ENCODE data around the gene RNF133.

The RNF133 gene, protein sequence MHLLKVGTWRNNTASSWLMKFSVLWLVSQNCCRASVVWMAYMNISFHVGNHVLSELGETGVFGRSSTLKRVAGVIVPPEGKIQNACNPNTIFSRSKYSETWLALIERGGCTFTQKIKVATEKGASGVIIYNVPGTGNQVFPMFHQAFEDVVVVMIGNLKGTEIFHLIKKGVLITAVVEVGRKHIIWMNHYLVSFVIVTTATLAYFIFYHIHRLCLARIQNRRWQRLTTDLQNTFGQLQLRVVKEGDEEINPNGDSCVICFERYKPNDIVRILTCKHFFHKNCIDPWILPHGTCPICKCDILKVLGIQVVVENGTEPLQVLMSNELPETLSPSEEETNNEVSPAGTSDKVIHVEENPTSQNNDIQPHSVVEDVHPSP
- total RNA-seq, result 0 reads per million in 4 donors

DNA sequence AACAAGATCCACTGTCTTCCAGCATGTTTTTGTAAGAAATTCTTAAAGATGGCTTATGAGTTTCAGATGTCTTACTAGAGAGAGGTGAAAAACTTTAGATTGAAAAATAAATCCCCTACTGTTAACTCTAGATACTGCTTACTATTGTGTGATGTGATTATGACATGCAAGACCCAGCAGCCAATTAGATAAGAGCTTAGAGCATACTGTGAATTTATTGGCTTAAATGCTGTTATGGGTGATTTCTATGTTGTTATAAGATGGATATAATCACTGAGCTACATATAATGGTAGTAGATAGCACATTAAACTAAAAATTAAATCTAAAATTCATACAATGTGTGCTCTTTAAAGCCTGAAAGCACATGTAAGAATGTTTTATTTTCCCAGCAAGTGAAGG lies at the start of gene RNF133:
RNF133 (minus strand) TSS at position 101 of the 400 bp plus-strand sequence. CDS start 199 bp downstream, outside the sequence.
- no peak for DNase-seq

DNA sequence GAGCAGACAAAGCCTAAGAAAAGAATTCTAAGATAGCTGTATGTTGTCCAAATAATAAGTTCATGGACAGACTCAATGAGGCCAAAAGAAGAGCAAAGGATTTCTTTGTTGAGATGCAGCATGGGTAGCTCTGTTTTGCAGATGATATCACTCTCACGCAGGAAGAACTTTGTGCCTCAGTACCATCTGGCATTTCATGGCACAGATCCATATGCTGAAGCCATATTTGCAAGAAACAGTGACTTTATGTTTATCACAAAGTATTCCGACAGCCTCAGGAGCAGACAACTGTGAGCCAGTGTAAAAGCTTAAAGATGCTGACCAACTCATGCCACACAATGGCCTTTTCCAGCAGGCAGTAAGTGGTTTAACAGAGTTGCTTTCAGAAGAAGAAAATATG lies 49.3 kb upstream of the RNF133 start:
- DNase-seq, result no peak

DNA sequence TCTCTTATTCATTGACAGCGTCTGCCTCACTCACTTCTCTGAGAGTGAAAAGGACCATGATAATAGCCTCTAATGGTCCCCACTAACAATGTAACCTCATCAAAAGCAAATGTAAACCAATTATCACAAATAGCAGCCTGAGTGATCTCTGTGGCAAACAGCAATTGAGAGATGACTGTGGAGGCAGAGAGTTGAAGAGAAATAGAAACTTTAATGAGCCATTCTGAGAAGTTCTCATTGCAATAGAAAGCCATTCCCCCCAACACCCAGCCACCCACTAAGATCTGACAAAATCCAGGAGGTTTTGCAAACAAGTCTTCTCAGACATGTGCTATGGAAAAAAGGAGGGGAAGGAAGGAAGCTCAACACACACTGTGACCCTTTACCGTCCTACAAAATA lies 48.0 kb upstream of the RNF133 start:
- no peak for DNase-seq

DNA sequence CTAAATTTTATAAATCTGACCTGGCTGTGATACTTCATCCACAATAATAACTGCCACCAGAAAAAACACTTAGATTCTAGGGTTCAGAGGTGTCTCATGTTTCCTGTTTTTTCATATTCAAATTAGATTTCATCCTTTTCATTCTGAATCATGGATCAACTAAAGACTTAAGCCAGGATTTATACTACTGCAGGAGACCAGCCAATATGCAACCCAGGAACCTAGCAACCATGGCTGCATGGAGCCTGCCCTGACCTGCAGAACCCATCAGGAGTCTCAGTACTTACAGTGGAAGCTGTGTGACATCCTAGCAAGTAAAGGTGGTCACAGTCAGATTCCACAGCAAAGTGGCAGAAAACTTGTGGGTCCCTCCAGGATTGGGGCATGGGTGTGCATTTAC lies 44.3 kb upstream of the RNF133 start:
- DNase-seq, result no peak

DNA sequence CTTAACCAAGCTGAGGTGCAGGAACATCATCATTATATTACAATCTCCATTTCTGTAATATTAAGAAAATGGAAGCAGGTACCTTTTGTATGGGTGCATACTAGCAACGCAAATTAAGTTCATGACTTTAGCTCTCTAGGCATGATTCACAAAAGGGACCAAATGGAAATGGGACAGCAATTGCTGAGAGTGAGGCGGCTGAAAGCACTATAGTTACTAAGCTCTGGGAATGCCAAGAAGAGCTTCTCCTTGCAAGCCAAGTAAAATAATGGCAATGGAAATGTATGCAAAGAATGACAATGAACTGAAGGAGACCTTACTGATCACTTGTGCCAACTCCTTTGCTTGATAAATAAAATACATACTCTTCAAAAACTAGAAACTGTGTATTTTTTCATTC lies 40.0 kb upstream of the RNF133 start:
- DNase-seq, result no peak

DNA sequence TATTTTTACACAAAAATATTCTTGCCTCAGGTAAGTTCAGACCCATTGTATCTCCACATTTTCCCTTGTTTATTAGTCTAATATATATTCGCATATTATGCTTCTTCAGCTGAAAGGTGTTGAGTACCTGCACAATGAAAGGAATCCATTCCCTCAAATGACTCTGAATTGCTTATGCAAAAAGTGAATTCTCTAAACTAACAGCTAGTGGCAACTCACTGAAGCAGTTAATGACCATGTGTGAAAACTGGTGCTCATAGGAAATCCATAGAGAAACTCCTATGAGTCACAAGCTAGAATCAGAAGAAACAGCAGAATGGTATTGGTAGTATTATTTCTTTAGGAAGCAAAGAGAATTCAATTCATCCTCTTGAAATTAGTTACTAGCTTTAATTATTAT lies 37.3 kb upstream of the RNF133 start:
- no peak for DNase-seq

DNA sequence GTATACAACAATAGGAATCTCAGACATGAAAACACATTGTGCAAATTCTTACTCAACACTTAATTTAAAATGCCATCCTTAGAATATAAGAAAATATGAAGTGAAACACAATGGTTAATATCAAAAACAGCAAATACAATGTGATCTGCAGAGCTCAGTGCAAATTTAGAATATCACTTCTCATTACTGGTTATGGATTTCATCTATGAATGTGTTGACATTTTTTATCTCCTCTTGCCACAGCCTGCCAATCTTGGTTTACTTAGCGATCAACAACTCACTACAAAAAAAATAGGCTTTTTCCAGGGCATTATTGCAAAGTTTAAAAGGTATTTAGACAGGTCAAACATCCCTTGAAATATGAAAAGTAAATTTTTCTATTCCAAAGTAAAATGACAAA lies 28.8 kb upstream of the RNF133 start:
- DNase-seq, result no peak

DNA sequence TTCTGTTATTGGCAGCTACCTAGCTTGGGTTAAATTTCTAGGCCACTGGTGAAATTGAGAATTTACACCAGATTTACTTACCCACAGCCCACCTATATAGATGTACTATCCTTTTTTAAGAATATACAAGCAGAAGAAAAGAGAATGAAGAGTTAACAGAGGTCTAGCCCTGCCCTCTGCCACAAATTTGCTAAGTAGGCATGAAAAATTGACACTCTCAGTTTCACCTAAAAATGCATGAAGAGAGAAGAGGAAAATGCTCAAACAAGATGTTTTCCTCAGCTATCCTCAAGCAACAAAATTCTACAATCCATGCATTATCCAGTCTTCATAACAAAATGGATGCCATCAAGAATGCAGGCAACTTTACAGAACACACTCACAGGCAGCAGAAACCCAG lies 28.4 kb upstream of the RNF133 start:
- DNase-seq, result no peak

DNA sequence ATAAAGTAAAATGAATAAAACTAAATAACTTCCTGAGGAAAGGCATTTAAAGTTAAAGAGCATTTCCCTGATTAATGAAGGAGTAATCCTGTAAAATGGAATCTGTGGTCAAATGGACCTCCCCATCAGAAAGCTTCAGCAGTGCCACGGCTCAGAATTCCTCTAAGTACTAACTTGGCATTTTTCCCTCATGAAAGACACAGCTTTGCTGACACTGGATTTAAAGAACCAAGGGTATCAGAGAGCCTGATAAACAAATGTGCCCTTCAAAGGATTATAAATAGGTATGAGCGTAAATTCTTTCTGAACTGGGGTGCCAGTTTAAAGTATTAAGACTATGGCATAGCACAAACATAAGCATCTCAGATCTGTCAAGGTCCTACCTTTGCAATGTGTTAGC lies 28.0 kb upstream of the RNF133 start:
- DNase-seq, result no peak

DNA sequence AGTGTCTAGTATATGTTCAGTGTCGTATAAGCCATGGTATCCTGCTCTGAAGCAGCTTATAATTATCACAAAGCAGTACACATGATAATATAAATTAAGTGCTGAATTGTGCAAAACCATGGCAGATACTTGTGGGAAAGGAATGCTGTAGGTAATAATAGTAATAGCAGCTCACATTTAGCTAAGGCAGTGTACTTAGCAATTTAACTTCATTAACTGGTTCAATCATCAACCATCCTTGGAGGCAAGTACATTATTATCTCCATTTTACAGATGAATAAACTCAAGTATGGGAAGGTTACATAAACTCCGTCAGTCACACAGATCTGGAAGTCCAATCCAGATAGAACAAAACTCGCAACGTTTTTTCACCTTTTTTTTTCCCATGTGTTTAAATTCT lies 25.4 kb upstream of the RNF133 start:
- no peak for DNase-seq

DNA sequence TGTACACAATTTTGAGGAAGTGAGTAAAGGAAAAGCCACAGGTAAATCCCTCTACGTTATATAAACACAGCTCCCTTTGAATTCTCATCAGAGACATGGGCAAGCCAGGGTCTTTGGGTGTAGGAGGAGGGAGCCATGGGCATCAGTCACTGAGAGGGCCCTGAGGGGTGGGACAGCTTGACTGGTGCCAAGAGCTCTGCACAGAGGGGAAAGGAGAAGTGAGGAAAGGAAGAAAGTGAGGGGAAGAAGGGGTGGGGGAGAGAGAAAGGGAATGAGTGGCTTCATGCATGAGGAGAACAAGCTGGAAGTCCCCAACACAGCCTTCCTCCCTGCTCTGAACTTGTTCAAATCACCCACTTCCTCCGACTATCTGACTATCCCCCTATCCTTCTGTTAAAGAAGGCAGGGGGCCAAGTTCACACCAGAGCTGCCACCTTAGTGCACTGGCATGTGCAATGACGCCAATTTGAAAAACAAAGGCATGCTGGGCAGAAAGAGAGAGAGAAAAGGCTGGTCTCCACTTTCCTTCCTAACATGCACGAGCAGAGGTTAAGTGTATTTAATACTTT lies 20.2 kb upstream of the RNF133 start:
- no peak for DNase-seq

DNA sequence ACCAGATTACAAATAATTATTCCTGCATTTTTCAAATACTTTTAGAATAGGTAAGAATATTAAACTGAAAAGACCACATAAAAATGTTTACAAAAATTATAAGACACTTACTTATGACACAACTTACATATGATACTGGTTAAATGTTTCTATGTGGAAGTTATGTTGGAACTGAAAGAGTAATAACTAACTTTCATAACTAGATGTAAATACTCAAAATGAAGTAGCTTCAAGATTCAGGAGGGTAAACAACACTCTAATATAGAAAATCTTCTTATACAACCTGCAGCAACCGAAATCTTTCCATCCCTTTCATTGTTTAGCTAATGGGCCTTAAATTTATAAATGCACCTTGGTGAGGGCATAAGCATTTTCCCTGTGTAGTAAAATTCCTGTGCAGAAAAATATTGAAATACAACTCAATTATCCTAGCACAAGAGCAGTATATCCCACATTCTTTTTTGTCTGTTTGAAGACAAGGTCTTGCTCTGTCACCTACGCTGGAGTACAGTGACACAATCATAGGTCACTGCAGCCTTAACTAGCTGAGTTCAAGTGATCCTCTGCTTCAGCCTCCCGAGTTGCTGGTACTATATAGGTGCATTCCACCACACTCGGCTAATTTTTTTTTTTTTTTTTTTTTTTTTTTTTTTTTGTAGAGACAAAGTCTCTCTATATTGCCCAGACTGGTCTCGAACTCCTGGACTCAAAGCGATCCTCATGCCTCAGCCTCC lies 18.6 kb upstream of the RNF133 start:
- no peak for DNase-seq

DNA sequence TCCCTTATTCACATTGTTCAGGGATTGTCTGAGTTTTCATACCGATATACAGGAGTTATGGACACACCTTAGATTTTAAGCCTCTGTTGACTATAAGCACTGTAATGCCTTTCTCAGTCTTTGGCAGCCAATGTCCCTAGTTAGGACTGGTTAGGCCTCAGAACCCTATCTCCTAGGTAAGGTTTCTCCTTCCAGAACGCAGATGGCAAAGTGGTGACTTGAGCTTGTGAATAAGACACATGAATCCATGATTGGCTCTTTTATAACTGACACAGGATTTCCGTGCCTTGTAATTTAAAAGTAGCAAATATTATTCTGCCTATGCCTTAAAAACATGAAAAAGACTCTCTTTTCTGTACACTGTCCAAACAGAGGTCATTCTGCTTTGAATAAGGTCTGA lies 16.3 kb upstream of the RNF133 start:
- no peak for DNase-seq

DNA sequence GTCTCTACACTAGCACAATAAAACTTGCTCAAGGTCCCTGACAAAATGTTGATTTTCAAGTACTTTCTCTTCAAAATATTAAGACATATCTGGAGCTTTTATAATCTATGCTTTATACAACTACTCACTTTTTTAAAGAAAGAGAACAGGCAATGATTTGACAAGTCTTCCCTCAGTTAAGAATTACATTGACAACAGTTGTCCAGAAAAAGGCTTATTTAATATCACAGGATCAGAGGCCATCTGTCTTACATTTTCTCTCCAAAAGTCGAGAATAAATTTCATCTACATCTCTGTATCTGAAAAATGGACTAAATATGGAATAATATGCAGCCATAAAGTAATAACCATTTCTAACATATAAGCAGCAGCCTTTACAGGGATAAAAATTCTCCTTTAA lies 12.0 kb upstream of the RNF133 start:
- no peak for DNase-seq

DNA sequence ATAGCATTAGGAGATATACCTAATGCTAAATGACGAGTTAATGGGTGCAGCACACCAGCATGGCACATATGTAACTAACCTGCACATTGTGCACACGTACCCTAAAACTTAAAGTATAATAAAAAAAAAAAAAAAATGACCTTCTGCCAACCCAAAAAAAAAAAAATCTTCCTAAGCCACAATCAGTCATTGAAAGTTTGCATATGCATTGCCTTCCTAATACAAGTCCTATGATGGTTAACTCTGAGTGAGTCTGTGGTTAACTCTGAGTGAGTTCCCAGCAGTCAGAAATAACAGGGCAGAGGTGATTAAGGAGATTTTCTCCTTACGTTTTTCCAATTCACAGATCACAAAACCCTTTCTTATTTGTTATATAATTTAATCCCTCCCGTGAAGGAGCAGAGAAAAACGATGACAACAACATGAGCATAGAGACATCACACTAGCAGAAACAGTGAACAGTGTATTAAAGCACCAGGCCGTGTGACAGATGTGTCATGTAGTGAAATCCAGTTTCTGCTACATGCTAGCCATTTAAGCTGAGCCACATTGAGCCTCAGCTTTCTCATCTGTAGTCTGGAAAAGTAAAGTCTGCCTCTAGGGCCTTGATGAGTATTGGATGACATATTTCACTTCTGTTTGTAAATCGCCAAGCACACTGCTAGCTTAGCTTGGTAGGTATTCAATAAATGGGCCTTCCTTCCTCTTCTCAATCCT lies 11.2 kb upstream of the RNF133 start:
- no peak for DNase-seq

DNA sequence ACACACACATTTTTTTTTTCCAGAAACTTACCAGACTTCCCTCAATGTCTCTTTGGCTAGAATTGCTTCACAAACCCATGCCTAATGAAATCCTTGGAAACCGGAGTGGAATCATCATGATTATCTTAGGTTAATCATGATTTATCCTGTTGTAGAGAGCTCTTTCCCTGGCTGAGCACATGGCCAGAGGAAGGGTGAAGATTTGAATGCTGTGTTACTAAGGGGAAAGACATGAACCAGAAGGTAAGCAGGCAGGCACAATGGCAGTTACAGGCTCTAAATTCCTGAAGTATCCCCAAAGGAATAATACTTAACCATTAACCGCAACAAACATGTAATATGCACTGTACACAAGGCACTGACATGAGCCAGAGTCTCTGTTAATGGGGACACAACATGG lies 7.9 kb upstream of the RNF133 start:
- no peak for DNase-seq

DNA sequence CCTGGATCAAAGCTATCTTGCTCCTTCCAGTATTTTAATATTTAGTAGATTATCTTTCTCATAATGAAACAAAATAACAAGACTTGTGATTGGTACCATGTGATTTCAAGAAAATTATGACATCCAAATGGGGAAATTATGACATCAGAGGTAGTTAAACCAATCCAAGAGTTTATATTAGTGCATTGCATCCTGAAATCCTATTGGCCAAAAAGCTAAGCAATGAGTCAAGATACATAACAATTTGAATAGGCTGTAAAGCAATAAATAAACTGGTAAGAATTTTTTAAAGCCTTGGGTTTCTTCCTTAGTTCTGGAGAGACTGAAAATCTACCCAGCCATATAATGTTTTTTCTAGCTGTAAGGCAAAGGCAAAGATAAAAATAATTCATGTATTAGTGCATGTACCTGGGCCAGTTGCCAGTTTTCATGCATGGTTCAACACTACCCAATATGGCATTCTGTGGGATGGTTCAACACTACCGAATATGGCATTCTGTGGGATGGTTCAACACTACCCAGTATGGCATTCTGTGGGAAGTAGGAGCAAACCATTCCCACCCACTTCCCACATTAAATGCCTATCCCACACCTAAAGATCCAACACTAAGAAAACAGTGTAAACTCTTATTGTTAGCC lies 4.1 kb upstream of the RNF133 start, which contains the start of gene RNF148:
RNF148 (minus strand) TSS at position 51 of the 639 bp plus-strand sequence. CDS start 172 bp downstream, outside the sequence.
- DNase-seq, result no peak

DNA sequence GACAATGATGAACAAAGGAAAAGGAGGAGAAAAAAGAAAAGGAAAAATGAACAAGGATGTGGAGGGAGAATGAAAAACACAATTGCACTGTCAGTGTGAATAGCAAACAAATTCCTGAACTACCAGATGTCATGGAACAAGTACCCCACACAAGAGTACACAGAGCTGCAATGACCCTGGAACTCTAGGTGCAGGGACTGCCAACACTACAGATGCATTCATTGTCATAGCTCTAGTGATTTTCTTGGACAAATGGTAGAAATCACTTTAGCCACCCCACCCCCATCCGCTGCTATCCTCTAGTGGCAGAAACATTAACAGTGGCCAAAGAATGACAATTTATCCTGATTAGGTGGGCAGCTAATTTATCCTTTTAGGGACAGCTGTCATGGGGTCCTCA lies 3.1 kb downstream of the RNF133 start:
- no peak for DNase-seq

DNA sequence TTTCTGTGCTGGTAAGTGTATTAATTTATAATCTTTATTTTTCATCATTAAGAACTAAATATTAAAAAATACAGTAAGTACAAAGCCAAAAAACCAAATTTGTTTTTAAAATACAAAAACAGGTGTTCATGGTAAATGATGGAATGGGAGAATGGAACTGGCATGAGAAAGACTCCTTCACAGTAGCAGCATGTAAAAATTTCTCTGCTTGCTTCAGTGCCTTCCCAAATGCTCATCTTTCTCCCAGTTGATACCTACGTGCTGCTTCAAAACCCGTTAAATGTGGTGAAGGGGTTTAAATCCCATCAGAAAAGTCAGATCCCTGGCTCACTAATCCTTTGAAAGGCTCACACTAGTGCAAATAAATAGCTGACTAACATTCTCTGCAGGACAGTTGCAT lies 4.2 kb downstream of the RNF133 start:
- no peak for DNase-seq

DNA sequence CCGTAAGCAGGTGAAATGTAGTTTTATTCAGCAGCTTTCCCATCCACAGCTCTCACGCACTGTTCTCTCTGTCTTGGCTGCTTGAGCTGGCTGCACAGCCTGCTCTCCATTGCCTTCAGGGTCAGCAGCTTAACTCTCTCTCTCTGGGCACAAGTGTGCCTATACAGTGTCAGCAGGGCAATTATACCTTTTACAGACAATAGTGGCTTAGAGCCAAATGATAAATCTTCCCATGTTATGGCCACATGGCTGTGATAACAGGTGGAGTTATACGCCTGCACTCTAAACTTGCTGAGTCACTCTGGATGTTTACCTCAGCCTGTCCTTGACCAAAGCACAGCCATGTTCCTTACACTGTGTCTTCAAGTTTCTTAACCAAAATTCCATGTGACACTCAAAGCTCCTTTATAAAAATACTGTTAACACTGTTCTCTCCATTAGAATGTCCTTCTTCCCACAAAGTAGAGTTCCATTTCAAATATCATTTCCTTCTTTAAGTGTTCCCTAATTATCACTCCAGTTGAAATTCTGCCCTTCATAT lies 6.1 kb downstream of the RNF133 start:
- DNase-seq, result no peak

DNA sequence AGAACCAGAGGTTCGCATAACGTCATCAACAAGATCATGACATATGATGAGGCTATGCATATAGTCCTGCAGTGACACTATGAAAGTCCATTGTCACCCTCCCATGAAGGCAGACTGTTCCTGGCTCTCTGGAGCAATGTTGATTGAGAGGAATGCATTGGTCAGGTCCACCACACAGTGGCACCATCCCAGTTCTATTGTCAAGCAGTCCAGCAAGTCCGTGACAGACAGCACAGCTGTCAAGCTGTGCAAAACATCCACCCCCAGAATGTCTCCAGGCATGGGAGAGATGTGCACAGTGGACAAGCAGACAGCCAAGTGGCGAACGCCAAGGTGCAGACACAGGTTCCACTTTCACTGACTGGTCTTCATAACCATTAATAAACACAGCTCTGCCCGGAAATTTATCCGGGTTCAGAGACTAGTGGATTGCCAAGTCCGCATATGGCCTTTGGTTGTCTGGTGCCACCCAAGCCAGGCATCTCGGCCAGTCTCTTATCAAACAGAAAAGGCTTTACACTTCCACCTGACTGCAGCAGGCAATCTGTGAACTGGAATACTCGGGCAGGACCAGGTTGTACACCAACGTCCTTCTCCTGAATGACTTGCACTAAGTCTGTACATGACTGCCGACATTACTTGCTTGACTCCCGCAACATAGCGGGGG lies 7.2 kb downstream of the RNF133 start:
- DNase-seq, result no peak

Data from T-helper 1 cell (primary cell).